Neuronal stem cell (in vitro differentiated cells): Measurements from ENCODE around the gene ABHD2.

Experiments used
- DNase-seq: peaks from one replicate; pipeline ENCODE4 v3.0.0-alpha.2; 2013; ENCODE audit warnings: low spot score
- H2AFZ ChIP-seq: one replicate; pipeline ENCODE4 v1.6.1; 2013; ENCODE audit warnings: mild to moderate bottlenecking, low read length, inconsistent platforms
- H2AK5ac ChIP-seq: 2 replicates; pipeline ENCODE4 v1.6.1; 2013; ENCODE audit warnings: low read depth, mild to moderate bottlenecking, inconsistent platforms, low read length, moderate library complexity, mixed read lengths
- H2BK120ac ChIP-seq: 2 replicates; pipeline ENCODE4 v1.6.1; 2013; ENCODE audit warnings: low read depth, mild to moderate bottlenecking, inconsistent platforms, low read length, moderate library complexity, mixed read lengths
- H2BK12ac ChIP-seq: one replicate; pipeline ENCODE4 v1.6.1; 2013; ENCODE audit warnings: low read length, inconsistent platforms
- H2BK15ac ChIP-seq: 2 replicates; pipeline ENCODE4 v1.6.1; 2013; ENCODE audit warnings: mild to moderate bottlenecking, low read length, inconsistent platforms, mixed read lengths
- H2BK5ac ChIP-seq: one replicate; pipeline ENCODE4 v1.6.1; 2013; ENCODE audit warnings: inconsistent platforms, mild to moderate bottlenecking, low read length, moderate library complexity
- H3K14ac ChIP-seq: one replicate; pipeline ENCODE4 v1.6.1; 2013; ENCODE audit warnings: low read length, inconsistent platforms
- H3K18ac ChIP-seq: 2 replicates; pipeline ENCODE4 v1.6.1; 2013; ENCODE audit warnings: low read length, inconsistent platforms
- H3K23ac ChIP-seq: 2 replicates; pipeline ENCODE4 v1.6.1; 2013; ENCODE audit warnings: low read depth, mild to moderate bottlenecking, mixed read lengths, low read length, inconsistent platforms; ENCODE audit not compliant: poor library complexity
- H3K27ac ChIP-seq: replicated peaks from 3 replicates; pipeline ENCODE4 v1.5.1; 2013; ENCODE audit warnings: low read length, inconsistent platforms
- H3K27me3 ChIP-seq, 3 experiments: 2 replicates each; pipeline ENCODE4 v1.6.1; 2013; ENCODE audit warnings: low read length in 3 of 3, mild to moderate bottlenecking in 2 of 3, inconsistent platforms in 1 of 3, low read depth in 1 of 3, mixed read lengths in 1 of 3, moderate library complexity in 1 of 3; ENCODE audit not compliant: control insufficient read depth in 3 of 3, insufficient read depth in 3 of 3
- H3K36me3 ChIP-seq, 2 donors: replicated peaks in 1 of 2; 2 replicates each; pipeline ENCODE4 v1.6.1; 2013; ENCODE audit warnings: low read length in 2 of 2; ENCODE audit not compliant: control insufficient read depth in 2 of 2, insufficient read depth in 2 of 2
- H3K4ac ChIP-seq: 2 replicates; pipeline ENCODE4 v1.6.1; 2013; ENCODE audit warnings: inconsistent platforms, mild to moderate bottlenecking, low read length, moderate library complexity
- H3K4me1 ChIP-seq, 2 donors: 1 replicate in 1 of 2; 2 replicates in 1 of 2; pipeline ENCODE4 v1.6.1; 2013; ENCODE audit warnings: low read length in 2 of 2, low read depth in 1 of 2; ENCODE audit not compliant: control insufficient read depth in 2 of 2, insufficient read depth in 1 of 2
- H3K4me2 ChIP-seq: one replicate; pipeline ENCODE4 v1.6.1; 2013; ENCODE audit warnings: mild to moderate bottlenecking, low read length, inconsistent platforms; ENCODE audit not compliant: insufficient read depth, poor library complexity, severe bottlenecking
- H3K4me3 ChIP-seq, 2 donors: 2 replicates each; pipeline ENCODE4 v1.5.1; 2013; ENCODE audit warnings: low read length in 2 of 2, mild to moderate bottlenecking in 2 of 2, inconsistent platforms in 1 of 2, moderate library complexity in 1 of 2
- H3K79me1 ChIP-seq: one replicate; pipeline ENCODE4 v1.6.1; 2013; ENCODE audit warnings: low read depth, mild to moderate bottlenecking, inconsistent platforms, low read length, moderate library complexity
- H3K9ac ChIP-seq: one replicate; pipeline ENCODE4 v1.6.1; 2013; ENCODE audit warnings: mild to moderate bottlenecking, low read depth, low read length, inconsistent platforms; ENCODE audit not compliant: poor library complexity
- H3K9me3 ChIP-seq, 2 donors: replicated peaks in 1 of 2; 2 replicates each; pipeline versions ENCODE3 to v1.6.1; 2013; ENCODE audit warnings: low read length in 2 of 2, mild to moderate bottlenecking in 2 of 2, inconsistent platforms in 1 of 2, low read depth in 1 of 2, mixed read lengths in 1 of 2, moderate library complexity in 1 of 2; ENCODE audit not compliant: control insufficient read depth in 2 of 2, insufficient read depth in 1 of 2
- H4K8ac ChIP-seq: one replicate; pipeline ENCODE4 v1.6.1; 2013; ENCODE audit warnings: low read depth, mild to moderate bottlenecking, inconsistent platforms, low read length, moderate library complexity
- H4K91ac ChIP-seq: one replicate; pipeline ENCODE4 v1.6.1; 2013; ENCODE audit warnings: low read length, low read depth, mild to moderate bottlenecking, inconsistent platforms; ENCODE audit not compliant: poor library complexity
- WGBS, 2 donors: extraction: QIAGEN DNeasy Blood & Tissue Kit; methylation state at CpG; one replicate each; pipeline ENCODE4 v1.1.7; 2013; ENCODE audit warnings: missing lambda C conversion rate in 2 of 2, mixed read lengths in 1 of 2; ENCODE audit not compliant: insufficient read length in 2 of 2, insufficient replicate concordance in 1 of 2; ENCODE audit errors: extremely low coverage in 2 of 2; 5-methylcytosine and 5-hydroxymethylcytosine counted together

The ABHD2 gene

DNA sequence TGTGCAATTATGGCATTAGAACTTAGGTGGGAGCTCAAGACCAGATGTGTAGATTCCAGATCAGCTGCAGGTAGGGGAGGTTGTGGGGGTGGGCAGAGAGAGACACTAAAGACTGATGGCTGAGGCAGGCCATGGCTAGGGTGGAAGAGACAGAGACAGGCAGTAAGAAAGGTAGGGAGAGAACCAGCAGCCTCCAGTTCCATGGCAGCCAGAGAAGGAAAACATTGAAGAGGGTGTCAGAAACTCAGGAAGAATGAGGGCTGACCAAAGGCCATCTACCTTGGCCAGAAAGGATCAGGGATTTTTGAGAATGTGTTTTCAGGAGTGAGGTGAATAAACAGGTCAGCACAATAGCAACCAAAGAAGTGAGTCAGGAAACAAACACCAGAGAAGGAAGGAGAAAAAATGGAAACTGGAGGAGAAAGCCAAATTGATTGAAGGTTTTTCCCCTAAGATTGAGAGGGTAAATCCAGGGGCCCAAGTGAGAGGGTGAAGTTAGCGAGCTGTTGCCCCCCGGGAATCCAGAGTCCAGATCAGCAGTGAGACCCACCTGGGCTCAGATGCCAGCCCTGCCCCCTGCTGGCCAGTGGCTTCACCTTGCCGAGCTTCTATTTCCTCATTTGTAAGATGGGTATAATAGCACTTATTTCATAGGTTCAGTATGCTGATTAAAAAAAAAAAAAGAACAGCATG, 41.0 kb downstream of the ABHD2 start:
- Histone ChIP-seq H3K4me3 (no peak overlapping the region), H2BK5ac (no peak overlapping the region), H4K91ac (no peak overlapping the region), H3K4me2 (no peak overlapping the region), H3K27ac (no peak overlapping the region), H3K4me1 (peaks cover 0 to 3% of the 10 kb centered on the region in 2 donors), H2BK12ac (no peak overlapping the region), H2AK5ac (no peak overlapping the region), H2BK15ac (no peak overlapping the region), H3K9ac (no peak overlapping the region), H3K18ac (no peak overlapping the region), H3K23ac (no peak overlapping the region), H3K9me3 (no peaks in the 10 kb centered on the region), H2BK120ac (no peak overlapping the region), H3K4ac (no peak overlapping the region), H3K79me1 (no peaks in the 10 kb centered on the region), H3K14ac (no peak overlapping the region), H2AFZ (no peak overlapping the region), H3K27me3 (no peaks in the 10 kb centered on the region), H4K8ac (no peak overlapping the region), H3K36me3 (peaks cover 0 to 14% of the 10 kb centered on the region in 2 donors)
- WGBS, 2 donors, result no CpG with 5 or more reads among the region's 3 CpGs
- DNase-seq, result no peak

DNA sequence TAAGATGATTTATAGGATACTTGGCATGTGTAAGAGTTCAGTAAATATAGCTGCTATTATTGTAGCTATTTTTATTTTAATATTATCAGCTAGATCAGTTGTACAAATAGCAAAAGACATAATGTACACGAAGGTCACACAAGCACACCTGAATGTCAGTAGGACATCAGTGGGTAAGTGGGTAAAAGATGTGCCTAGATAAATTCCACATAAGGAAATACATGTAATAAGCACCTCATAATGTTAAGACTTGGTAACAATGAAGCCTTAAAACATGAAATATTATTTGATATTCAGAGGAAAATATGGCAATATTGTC, 41.5 kb downstream of the ABHD2 start:
- Histone ChIP-seq H3K4me3 (no peak overlapping the region), H3K36me3 (peaks cover 0 to 14% of the 10 kb centered on the region in 2 donors), H2BK120ac (no peak overlapping the region), H3K27me3 (no peaks in the 10 kb centered on the region), H4K91ac (no peak overlapping the region), H3K4ac (no peak overlapping the region), H2AFZ (no peak overlapping the region), H2BK15ac (no peak overlapping the region), H3K9me3 (no peaks in the 10 kb centered on the region), H3K23ac (no peak overlapping the region), H3K18ac (no peak overlapping the region), H3K79me1 (no peaks in the 10 kb centered on the region), H4K8ac (no peak overlapping the region), H3K14ac (no peak overlapping the region), H2BK5ac (no peak overlapping the region), H2AK5ac (no peak overlapping the region), H3K4me1 (peaks cover 0 to 3% of the 10 kb centered on the region in 2 donors), H2BK12ac (no peak overlapping the region), H3K9ac (no peak overlapping the region), H3K27ac (no peak overlapping the region), H3K4me2 (no peak overlapping the region)
- DNase-seq, result no peak
- no CpG with 5 or more reads among the region's 1 CpG for WGBS, 2 donors

DNA sequence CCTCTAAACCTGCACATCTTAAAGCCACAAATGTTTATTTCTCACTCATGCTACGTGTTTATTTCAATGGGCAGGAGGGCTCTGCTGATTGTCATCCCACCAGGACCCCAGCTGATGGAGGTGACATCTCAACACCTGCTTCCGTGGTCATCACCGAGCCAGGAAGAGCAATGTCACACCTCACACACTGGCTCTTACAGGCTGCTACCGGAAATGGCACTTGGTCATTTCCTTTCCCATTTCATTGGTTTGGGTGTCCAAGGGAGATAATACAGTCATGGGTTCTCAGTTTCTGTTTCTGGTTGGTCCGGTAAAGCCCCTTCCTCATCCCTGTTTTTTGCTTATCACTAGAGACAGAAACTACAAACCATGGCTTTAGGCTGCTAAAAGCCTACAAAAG, 41.9 kb downstream of the ABHD2 start:
- H4K8ac ChIP-seq, result no peak overlapping the region
- DNase-seq, result no peak
- WGBS, 2 donors, result no CpG with 5 or more reads among the region's 5 CpGs
- no peak overlapping the region for H3K9ac ChIP-seq
- no peak overlapping the region for H3K14ac ChIP-seq
- no peak overlapping the region for H3K4ac ChIP-seq
- H3K27me3 ChIP-seq, result no peaks in the 10 kb centered on the region
- peaks cover 0 to 3% of the 10 kb centered on the region in 2 donors for H3K4me1 ChIP-seq
- H2AK5ac ChIP-seq, result no peak overlapping the region
- H2BK120ac ChIP-seq, result no peak overlapping the region
- no peak overlapping the region for H3K18ac ChIP-seq
- no peak overlapping the region for H3K23ac ChIP-seq
- no peaks in the 10 kb centered on the region for H3K79me1 ChIP-seq
- no peak overlapping the region for H4K91ac ChIP-seq
- H2BK15ac ChIP-seq, result no peak overlapping the region
- H3K4me2 ChIP-seq, result no peak overlapping the region
- no peak overlapping the region for H2AFZ ChIP-seq
- H3K27ac ChIP-seq, result no peak overlapping the region
- no peak overlapping the region for H3K4me3 ChIP-seq
- H2BK12ac ChIP-seq, result no peak overlapping the region
- H3K9me3 ChIP-seq, result no peaks in the 10 kb centered on the region
- no peak overlapping the region for H2BK5ac ChIP-seq
- peaks cover 0 to 14% of the 10 kb centered on the region in 2 donors for H3K36me3 ChIP-seq

DNA sequence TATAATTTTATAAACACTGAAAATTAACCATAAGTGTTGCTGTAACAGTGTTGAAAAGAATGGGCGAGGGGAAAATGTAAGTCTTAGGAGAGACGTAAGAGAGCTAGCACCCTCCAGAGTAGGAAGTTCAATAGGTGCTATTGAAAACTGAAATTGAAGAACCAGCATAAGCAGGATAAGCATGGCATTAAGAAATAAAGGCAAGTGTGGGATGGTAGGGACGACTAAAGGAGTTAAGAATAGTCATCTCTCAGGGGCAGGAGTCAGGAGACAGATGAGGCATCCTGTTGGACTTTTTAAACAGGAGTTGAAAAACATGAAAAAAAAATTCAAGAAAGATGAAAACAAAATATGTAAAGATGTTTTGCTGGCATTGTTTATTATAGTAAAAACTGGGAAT, 43.5 kb downstream of the ABHD2 start:
- no peak overlapping the region for H3K23ac ChIP-seq
- no peak for DNase-seq
- no peaks in the 10 kb centered on the region for H3K9me3 ChIP-seq
- H3K9ac ChIP-seq, result no peak overlapping the region
- no peak overlapping the region for H3K4ac ChIP-seq
- no peaks in the 10 kb centered on the region for H3K79me1 ChIP-seq
- H2BK5ac ChIP-seq, result no peak overlapping the region
- peaks cover 0 to 3% of the 10 kb centered on the region in 2 donors for H3K4me1 ChIP-seq
- H3K27me3 ChIP-seq, result no peaks in the 10 kb centered on the region
- H3K36me3 ChIP-seq, result peaks cover 0 to 4% of the 10 kb centered on the region in 2 donors
- H4K91ac ChIP-seq, result no peak overlapping the region
- H3K18ac ChIP-seq, result no peak overlapping the region
- WGBS, 2 donors, result no CpG with 5 or more reads among the region's 3 CpGs
- H3K27ac ChIP-seq, result no peak overlapping the region
- no peak overlapping the region for H2BK120ac ChIP-seq
- H3K4me2 ChIP-seq, result no peak overlapping the region
- H2AK5ac ChIP-seq, result no peak overlapping the region
- no peak overlapping the region for H2BK12ac ChIP-seq
- H3K14ac ChIP-seq, result no peak overlapping the region
- no peak overlapping the region for H2BK15ac ChIP-seq
- no peak overlapping the region for H2AFZ ChIP-seq
- H4K8ac ChIP-seq, result no peak overlapping the region
- H3K4me3 ChIP-seq, result no peak overlapping the region
